Endothelial cell of umbilical vein (primary cell): ENCODE data around the gene MYBPC1. TPM values are rescaled to one million over a fixed set of nuclear protein-coding genes. Genes with fewer than 3 reads are reported as not detected.

Experiments
- BruUV-seq: library from RNA; stranded (reverse); fragments of 400-500 nt; replicated peaks from 2 replicates; lab custom pipeline; 2021; lab: Mats Ljungman, UMichigan
- CTCF ChIA-PET: fragments of 300-600, 350-600 bp; sonication (Branson Sonifier 250); formaldehyde crosslinking; loops from one replicate; lab custom pipeline; 2021; ENCODE audit warnings: antibody characterized with exemption, inconsistent platforms; lab: Charles Lee
- POLR2A ChIA-PET: fragments of 300-600, 350-600 bp; sonication (Branson Sonifier 250); formaldehyde crosslinking; loops from one replicate; lab custom pipeline; 2021; ENCODE audit warnings: antibody characterized with exemption, inconsistent platforms; lab: Charles Lee
- DNase-seq: peaks from one replicate; pipeline ENCODE4 v3.0.0-alpha.2; 2011; ENCODE audit warnings: low read depth, low spot score
- FAIRE-seq: peaks from 2 replicates; lab custom pipeline; 2011; peaks lifted over from hg19 to GRCh38; lab: Jason Lieb, UNC
- H2AFZ ChIP-seq: 2 replicates; pipeline ENCODE4 v1.6.0; 2012; ENCODE audit warnings: low read depth, low read length, control low read depth, inconsistent platforms
- H3K27ac ChIP-seq: 2 replicates; pipeline ENCODE4 v1.5.1; 2011; ENCODE audit warnings: low read depth, mild to moderate bottlenecking, control low read depth, low read length, moderate library complexity; ENCODE audit not compliant: insufficient read depth
- H3K27me3 ChIP-seq, 2 experiments: 2 replicates each; pipeline versions ENCODE4 v1.6.0 to v1.6.1; 2011; ENCODE audit warnings: low read length in 2 of 2, mixed read lengths in 1 of 2; ENCODE audit not compliant: control insufficient read depth in 2 of 2, insufficient read depth in 2 of 2
- H3K36me3 ChIP-seq, 2 experiments: 2 replicates in 1 of 2; 3 replicates in 1 of 2; pipeline ENCODE4 v1.5.1; 2011; ENCODE audit warnings: low read length in 2 of 2, mild to moderate bottlenecking in 1 of 2, moderate library complexity in 1 of 2; ENCODE audit not compliant: control insufficient read depth in 2 of 2, insufficient read depth in 2 of 2; ENCODE audit errors: extremely low read depth in 1 of 2
- H3K4me1 ChIP-seq: 3 replicates; pipeline ENCODE4 v1.5.1; 2011; ENCODE audit warnings: mild to moderate bottlenecking, low read length; ENCODE audit not compliant: control insufficient read depth, insufficient read depth; ENCODE audit errors: extremely low read depth
- H3K4me2 ChIP-seq: 2 replicates; pipeline ENCODE4 v1.6.1; 2011; ENCODE audit warnings: low read length, control low read depth, mixed read lengths; ENCODE audit not compliant: insufficient read depth
- H3K4me3 ChIP-seq, 3 experiments: fragments of 200-600 bp in 1 of 3; sonication (generic), shearing (Covaris generic) in 1 of 3; replicated peaks in 1 of 3; 2 replicates each; pipeline ENCODE4 v1.5.1; 2011 to 2016; ENCODE audit warnings: control low read depth in 3 of 3, low read length in 3 of 3, mild to moderate bottlenecking in 2 of 3, inconsistent platforms in 1 of 3, low read depth in 1 of 3, moderate library complexity in 1 of 3; ENCODE audit not compliant: insufficient read depth in 1 of 3
- H3K79me2 ChIP-seq: 2 replicates; pipeline ENCODE4 v1.6.0; 2012; ENCODE audit warnings: low read length, inconsistent platforms; ENCODE audit not compliant: control insufficient read depth, insufficient read depth
- H3K9ac ChIP-seq: replicated peaks from 2 replicates; pipeline ENCODE3; 2011; ENCODE audit warnings: low read length, control low read depth; ENCODE audit not compliant: insufficient read depth; ENCODE audit errors: extremely low read depth
- H3K9me1 ChIP-seq: replicated peaks from 3 replicates; pipeline ENCODE4 v1.6.0; 2011; ENCODE audit warnings: mild to moderate bottlenecking, low read length; ENCODE audit not compliant: control insufficient read depth, insufficient read depth; ENCODE audit errors: extremely low read depth
- H3K9me3 ChIP-seq: replicated peaks from 2 replicates; pipeline ENCODE4 v1.5.1; 2012; ENCODE audit warnings: low read length, inconsistent platforms; ENCODE audit not compliant: control insufficient read depth, insufficient read depth
- H4K20me1 ChIP-seq: replicated peaks from 2 replicates; pipeline ENCODE3; 2011; ENCODE audit warnings: mild to moderate bottlenecking, low read length; ENCODE audit not compliant: control insufficient read depth, insufficient read depth; ENCODE audit errors: extremely low read depth
- EZH2 ChIP-seq: IDR thresholded peaks from 2 replicates; pipeline ENCODE4 v1.6.1; 2012; ENCODE audit warnings: borderline replicate concordance, low read depth, mild to moderate bottlenecking, moderate library complexity, low read length, inconsistent platforms; ENCODE audit not compliant: severe bottlenecking
- FOS ChIP-seq: IDR thresholded peaks from 2 replicates; pipeline ENCODE4 v1.6.1; 2011; ENCODE audit warnings: mild to moderate bottlenecking, low read length, moderate library complexity, borderline replicate concordance; ENCODE audit not compliant: insufficient read depth
- GATA2 ChIP-seq: IDR thresholded peaks from 2 replicates; pipeline ENCODE4 v1.7.0; 2011; ENCODE audit warnings: low read depth, mild to moderate bottlenecking, moderate library complexity, mixed read lengths, low read length; ENCODE audit not compliant: insufficient read length, insufficient read depth
- MYC ChIP-seq: IDR thresholded peaks from one replicate; pipeline ENCODE4 v1.6.1; 2011; ENCODE audit warnings: mild to moderate bottlenecking, low read depth, low read length
- POLR2A ChIP-seq: IDR thresholded peaks from 2 replicates; pipeline ENCODE4 v1.6.1; 2012; ENCODE audit warnings: low read depth, mild to moderate bottlenecking, control low read depth, low read length
- POLR2AphosphoS5 ChIP-seq: IDR thresholded peaks from 2 replicates; pipeline ENCODE4 v1.6.1; 2012; ENCODE audit warnings: low read depth, mild to moderate bottlenecking, control low read depth, low read length, moderate library complexity; ENCODE audit not compliant: insufficient read depth
- dilution Hi-C: fragments of 300-500 bp; cut with MboI; formaldehyde crosslinking; loops from one replicate; pipeline ENCODE4 v1.15.0; 2019; ENCODE audit warnings: low sequenced_read_pairs; ENCODE audit not compliant: extremely low pct_ligation_motif_present
- intact Hi-C: fragments of 100-400 bp; cut with micrococcal nuclease; formaldehyde crosslinking; loops from one replicate; pipeline ENCODE4 v1.10.0; 2022
- polyA plus RNA-seq, 4 experiments: library from polyadenylated mRNA; depleted of rRNA in 3 of 4; stranded (reverse) in 3 of 4; unstranded in 1 of 4; fragments of >200 nt; gene quantifications; 2 replicates each; pipeline versions ENCODE4 v1.2.1 to v1.2.3, GENCODE V29; 2011 to 2012; ENCODE audit warnings: missing spikeins in 1 of 4
- total RNA-seq: library from RNA; stranded (reverse); gene quantifications from 2 replicates; pipeline ENCODE4 v1.2.3, GENCODE V29; 2021
- TF ChIP-seq, protein P1 (sequence below): IDR thresholded peaks from 2 replicates; pipeline ENCODE4 v1.6.1; 2011; ENCODE audit not compliant: insufficient read depth, insufficient read length

The MYBPC1 gene
- total and polyA plus RNA-seq, 2 donors (not counting 3 experiments of a cell fraction or from before 2014, with no cell fraction given): not detected

DNA sequence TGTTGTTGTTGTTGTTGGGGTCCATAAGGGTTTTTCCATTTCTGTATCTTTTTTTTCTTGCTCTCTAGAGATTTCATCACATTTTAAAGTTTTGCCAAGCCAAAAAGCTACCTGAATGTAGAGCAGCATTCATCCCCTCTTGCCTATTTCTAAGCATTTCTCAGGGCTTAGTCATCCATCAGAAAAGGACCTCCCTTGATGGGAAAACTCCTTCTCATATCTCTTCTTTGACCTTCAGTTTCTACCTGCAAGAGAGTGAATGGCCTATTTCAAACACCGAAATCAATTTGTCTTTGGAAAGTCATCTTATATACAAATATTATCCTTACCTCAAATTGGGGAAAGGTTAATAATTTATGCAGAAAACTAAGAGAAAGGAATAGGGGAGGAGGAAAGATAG lies 4.5 kb downstream of the MYBPC1 start:
- TF ChIP-seq POLR2AphosphoS5: no peak
- TF ChIP-seq GATA2: no peak
- TF ChIP-seq MYC: no peak
- no peak for TF ChIP-seq EZH2
- TF ChIP-seq, protein P1, sequence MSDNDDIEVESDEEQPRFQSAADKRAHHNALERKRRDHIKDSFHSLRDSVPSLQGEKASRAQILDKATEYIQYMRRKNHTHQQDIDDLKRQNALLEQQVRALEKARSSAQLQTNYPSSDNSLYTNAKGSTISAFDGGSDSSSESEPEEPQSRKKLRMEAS: no peak
- no peak for TF ChIP-seq FOS
- POLR2A ChIA-PET: no interaction called here
- H3K36me3 ChIP-seq: no peaks in the 10 kb centered on the region
- no peak overlapping the region for H3K4me2 ChIP-seq
- FAIRE-seq: no peak
- H3K9ac ChIP-seq: no peak overlapping the region
- DNase-seq: no peak
- H3K79me2 ChIP-seq: no peaks in the 10 kb centered on the region
- H3K9me1 ChIP-seq: no peaks in the 10 kb centered on the region
- CTCF ChIA-PET: no interaction called here
- no TSS peak for BruUV-seq
- no peak overlapping the region for H2AFZ ChIP-seq
- H3K9me3 ChIP-seq: no peaks in the 10 kb centered on the region
- H3K27me3 ChIP-seq: no peaks in the 10 kb centered on the region
- intact Hi-C loops: no loop called here
- no peak overlapping the region for H3K27ac ChIP-seq
- H3K4me3 ChIP-seq: no peak overlapping the region
- no peaks in the 10 kb centered on the region for H3K4me1 ChIP-seq
- dilution Hi-C loops: no loop called here
- H4K20me1 ChIP-seq: no peaks in the 10 kb centered on the region

DNA sequence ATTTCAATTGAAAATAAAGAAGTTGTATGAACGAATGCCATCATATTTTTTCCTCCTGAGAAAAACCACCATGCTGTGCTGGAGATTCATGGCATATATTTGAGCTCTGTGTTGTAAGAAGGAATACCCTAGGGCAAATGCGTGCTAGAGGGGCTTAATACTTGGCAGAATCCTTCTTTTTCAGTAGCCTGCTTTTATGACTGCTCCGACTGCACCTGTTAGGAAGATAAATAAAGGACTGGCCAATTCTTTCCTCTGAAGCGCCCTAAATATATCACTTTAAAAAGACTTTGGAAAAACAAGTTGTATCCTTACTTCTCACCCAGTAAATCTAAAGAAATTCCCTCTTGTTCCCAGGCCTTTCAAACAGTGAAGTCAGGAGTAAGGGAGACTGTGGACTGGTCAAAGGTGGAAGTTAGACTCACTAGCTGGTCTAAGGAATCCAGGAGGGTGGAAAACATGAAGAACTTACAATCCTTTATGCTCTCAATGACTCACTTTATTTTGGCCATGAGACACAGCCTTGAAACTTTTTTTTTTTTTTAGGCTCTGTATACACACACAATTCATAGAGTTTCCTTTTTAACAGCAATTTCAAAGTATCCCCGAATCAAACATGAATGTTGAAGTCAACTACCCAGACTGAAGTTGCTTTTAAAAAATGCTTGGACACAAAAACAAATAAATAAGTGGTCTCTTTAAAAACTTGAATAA lies 5.2 kb downstream of the MYBPC1 start:
- BruUV-seq: no TSS peak
- H3K9me1 ChIP-seq: no peaks in the 10 kb centered on the region
- H3K27ac ChIP-seq: no peak overlapping the region
- H2AFZ ChIP-seq: no peak overlapping the region
- dilution Hi-C loops (no loop called here), intact Hi-C loops (no loop called here)
- H3K4me3 ChIP-seq: no peak overlapping the region
- ChIA-PET POLR2A (no interaction called here), CTCF (no interaction called here)
- TF ChIP-seq, protein P1: no peak
- no peak for TF ChIP-seq MYC
- no peak for TF ChIP-seq POLR2A
- TF ChIP-seq FOS: no peak
- no peaks in the 10 kb centered on the region for H3K27me3 ChIP-seq
- no peaks in the 10 kb centered on the region for H4K20me1 ChIP-seq
- no peak overlapping the region for H3K9ac ChIP-seq
- H3K36me3 ChIP-seq: no peaks in the 10 kb centered on the region
- no peaks in the 10 kb centered on the region for H3K79me2 ChIP-seq
- no peaks in the 10 kb centered on the region for H3K9me3 ChIP-seq
- DNase-seq: no peak
- no peak for FAIRE-seq
- no peaks in the 10 kb centered on the region for H3K4me1 ChIP-seq
- no peak overlapping the region for H3K4me2 ChIP-seq
